GM12878 (cell line): ENCODE data around the gene PPP1R27. TPM values are rescaled to one million over a fixed set of nuclear protein-coding genes. Genes with fewer than 3 reads are reported as not detected.

ENCODE experiments used
- ATAC-seq: fragments of 200-7000 bp; cut with Tn5 transposase; 3 replicates; pipeline ENCODE4 v1.9.1; 2020; ENCODE audit warnings: mild to moderate bottlenecking, moderate library complexity
- BruUV-seq: library from RNA; stranded (reverse); fragments of 400-500 nt; replicated peaks from 2 replicates; lab custom pipeline; 2021; lab: Mats Ljungman, UMichigan
- CTCF ChIA-PET: fragments of 300-600 bp; sonication (Branson Sonifier 250); formaldehyde crosslinking; extraction: SDS; loops from one replicate; lab custom pipeline; 2021; ENCODE audit warnings: inconsistent platforms; lab: Yijun Ruan, JAX
- POLR2A ChIA-PET: fragments of 350-600 bp; formaldehyde crosslinking; extraction: SDS; loops from one replicate; lab custom pipeline; 2021; ENCODE audit warnings: inconsistent platforms; lab: Charles Lee
- RAD21 ChIA-PET: fragments of 300-600 bp; sonication (Branson Sonifier 250); formaldehyde crosslinking; loops from one replicate; lab custom pipeline; 2023; ENCODE audit warnings: antibody characterized with exemption; ENCODE audit not compliant: unreplicated experiment; lab: Charles Lee
- SMC1A ChIA-PET: fragments of 300-600 bp; sonication (Branson Sonifier 250); formaldehyde crosslinking; loops from one replicate; lab custom pipeline; 2023; ENCODE audit not compliant: unreplicated experiment, uncharacterized antibody; lab: Charles Lee
- DNase-seq: peaks from one replicate; pipeline ENCODE4 v3.0.0-alpha.2; 2011; ENCODE audit warnings: low read depth, low spot score
- FAIRE-seq: peaks from 3 replicates; lab custom pipeline; 2011; peaks lifted over from hg19 to GRCh38; lab: Jason Lieb, UNC
- H2AFZ ChIP-seq: 2 replicates; pipeline ENCODE4 v1.6.0; 2011; ENCODE audit warnings: low read depth, low read length, control low read depth; ENCODE audit not compliant: control insufficient read depth
- H3K27ac ChIP-seq: 2 replicates; pipeline ENCODE4 v1.5.1; 2011; ENCODE audit warnings: control low read depth; ENCODE audit not compliant: control insufficient read depth, insufficient read depth
- H3K27me3 ChIP-seq, 2 experiments: replicated peaks in 1 of 2; 2 replicates each; pipeline versions ENCODE4 v1.6.0 to v1.6.1; 2011; ENCODE audit warnings: low read length in 1 of 2; ENCODE audit not compliant: control insufficient read depth in 2 of 2, insufficient read depth in 2 of 2
- H3K36me3 ChIP-seq, 2 experiments: 2 replicates each; pipeline ENCODE4 v1.5.1; 2011; ENCODE audit warnings: low read length in 1 of 2; ENCODE audit not compliant: control insufficient read depth in 2 of 2, insufficient read depth in 2 of 2
- H3K4me1 ChIP-seq: 2 replicates; pipeline ENCODE4 v1.6.1; 2011; ENCODE audit warnings: mild to moderate bottlenecking, low read length, moderate library complexity, mixed read lengths; ENCODE audit not compliant: control insufficient read depth, insufficient read depth
- H3K4me2 ChIP-seq: 2 replicates; pipeline ENCODE4 v1.6.0; 2011; ENCODE audit warnings: control low read depth; ENCODE audit not compliant: control insufficient read depth, insufficient read depth
- H3K4me3 ChIP-seq: fragments of 200-600 bp; sonication (generic); 2 replicates; pipeline ENCODE4 v1.5.1; 2016
- H3K79me2 ChIP-seq: 2 replicates; pipeline ENCODE4 v1.6.0; 2011; ENCODE audit warnings: low read length; ENCODE audit not compliant: control insufficient read depth, insufficient read depth
- H3K9ac ChIP-seq: 2 replicates; pipeline ENCODE4 v1.8.0; 2011; ENCODE audit warnings: low read length, control low read depth, mixed read lengths; ENCODE audit not compliant: control insufficient read depth, insufficient read depth
- H3K9me3 ChIP-seq: replicated peaks from 3 replicates; pipeline ENCODE4 v1.5.1; 2011; ENCODE audit warnings: mild to moderate bottlenecking, low read length; ENCODE audit not compliant: control insufficient read depth, insufficient read depth
- H4K20me1 ChIP-seq: 2 replicates; pipeline ENCODE4 v1.6.0; 2011; ENCODE audit not compliant: control insufficient read depth, insufficient read depth
- BHLHE40 ChIP-seq, 2 experiments: fragments of 450-650 bp in 1 of 2; IDR thresholded peaks; 2 replicates each; pipeline ENCODE4 v1.6.1; 2011 to 2017; ENCODE audit warnings: low read depth in 2 of 2, borderline replicate concordance in 1 of 2, improper control_type of control experiment in 1 of 2, low read length in 1 of 2, mild to moderate bottlenecking in 1 of 2
- CTCF ChIP-seq, 3 experiments: IDR thresholded peaks in 2 of 3; conservative IDR thresholded peaks in 1 of 3; 2 replicates each; pipeline ENCODE4 v1.5.1; 2011; ENCODE audit warnings: low read depth in 3 of 3, low read length in 3 of 3, mild to moderate bottlenecking in 3 of 3, control low read depth in 2 of 3, moderate library complexity in 2 of 3, inconsistent platforms in 1 of 3, mixed read lengths in 1 of 3; ENCODE audit not compliant: control insufficient read depth in 2 of 3, insufficient read depth in 1 of 3; ENCODE audit errors: extremely low read depth in 1 of 3
- PML ChIP-seq: IDR thresholded peaks from 2 replicates; pipeline ENCODE4 v1.6.1; 2012; ENCODE audit warnings: low read length, inconsistent platforms
- RAD21 ChIP-seq: IDR thresholded peaks from 2 replicates; pipeline ENCODE4 v1.6.1; 2011; ENCODE audit warnings: mild to moderate bottlenecking, low read depth, low read length, moderate library complexity; ENCODE audit not compliant: insufficient read depth
- SPI1 ChIP-seq: IDR thresholded peaks from 2 replicates; pipeline ENCODE4 v1.6.1; 2011; ENCODE audit warnings: low read depth, mild to moderate bottlenecking, low read length, moderate library complexity, borderline replicate concordance; ENCODE audit not compliant: insufficient read depth
- SREBF1 ChIP-seq: IDR thresholded peaks from 2 replicates; pipeline ENCODE4 v1.6.1; 2012; ENCODE audit warnings: mild to moderate bottlenecking, low read length
- WGBS: methylation state at CpG from one replicate; pipeline ENCODE4 v1.1.6; 2016; ENCODE audit warnings: low lambda C conversion rate; ENCODE audit not compliant: insufficient replicate concordance, insufficient coverage; ENCODE audit errors: missing lambda C conversion rate; 5-methylcytosine and 5-hydroxymethylcytosine counted together
- in situ Hi-C: fragments of 300-500 bp; cut with MboI; formaldehyde crosslinking; loops from 9 replicates; pipeline ENCODE4 v1.14.3; 2018; ENCODE audit warnings: mixed read lengths
- intact Hi-C: fragments of 100-400 bp; cut with micrococcal nuclease; formaldehyde crosslinking; loops from one replicate; pipeline ENCODE4 v1.14.2; 2022; ENCODE audit not compliant: unreplicated experiment
- polyA plus RNA-seq, 11 experiments: library from polyadenylated mRNA; depleted of rRNA in 4 of 11; unstranded in 6 of 11; stranded (reverse) in 5 of 11; fragments of >200 nt; fragmentation: Nextera tagmentation in 4 of 11; fragmentation: Illumina TruSeq in 1 of 11; extraction: Ambion mirVana in 4 of 11; extraction: Trizol in 1 of 11; gene quantifications; 1 replicate in 1 of 11; 2 replicates in 10 of 11; pipeline versions ENCODE4 v1.2.1 to v1.2.3, GENCODE V29; 2011 to 2016; ENCODE audit warnings: inconsistent platforms in 2 of 11, missing spikeins in 2 of 11, low read depth in 1 of 11
- total RNA-seq, 4 experiments: library from RNA; depleted of rRNA in 3 of 4; stranded (reverse); fragments of >200 nt in 3 of 4; fragmentation: Illumina TruSeq in 1 of 4; extraction: Trizol in 1 of 4; gene quantifications; 2 replicates each; pipeline versions ENCODE4 v1.2.1 to v1.2.3, GENCODE V29; 2013 to 2021
- TF ChIP-seq, protein P1 (sequence below): fragments of 450-650 bp; formaldehyde crosslinking; IDR thresholded peaks from 2 replicates; pipeline ENCODE4 v1.5.0; 2022; ENCODE audit warnings: mild to moderate bottlenecking, missing genetic modification characterization

PPP1R27 gene
- total and polyA plus RNA-seq, 10 of the 15 experiments (the other 5 are each of a cell fraction or from before 2014, with no cell fraction given) = 0.17 to 1.6 (median 0.49) TPM; not detected in 3

GRCh38 chr17:81809556-81809998, 25.3 kb downstream of the PPP1R27 start:
- 4% methylated on average over 7 of the region's 7 CpGs for WGBS
- intact Hi-C loops (no loop called here), in situ Hi-C loops (no loop called here)
- BruUV-seq = no TSS peak
- ATAC-seq (no peak), FAIRE-seq (no peak), DNase-seq (no peak)
- H3K9ac ChIP-seq = no peak overlapping the region
- no peak overlapping the region for H3K27ac ChIP-seq
- POLR2A ChIA-PET = no interaction called here
- CTCF ChIA-PET = no interaction called here
- no peaks in the 10 kb centered on the region for H3K27me3 ChIP-seq
- RAD21 ChIA-PET = no interaction called here
- H2AFZ ChIP-seq = no peak overlapping the region
- H3K36me3 ChIP-seq = no peaks in the 10 kb centered on the region
- no peaks in the 10 kb centered on the region for H4K20me1 ChIP-seq
- SMC1A ChIA-PET = no interaction called here
- no peaks in the 10 kb centered on the region for H3K79me2 ChIP-seq
- no peak overlapping the region for H3K4me3 ChIP-seq
- no peak for TF ChIP-seq PML
- no peak for TF ChIP-seq BHLHE40 (IDR thresholded peaks at IDR 0.05; ENCODE audit: borderline replicate concordance in 1 of 2, low read depth in 2 of 2, low read length in 1 of 2)
- TF ChIP-seq SREBF1 = no peak
- H3K4me2 ChIP-seq = no peak overlapping the region
- no peaks in the 10 kb centered on the region for H3K4me1 ChIP-seq
- H3K9me3 ChIP-seq = no peaks in the 10 kb centered on the region

DNA sequence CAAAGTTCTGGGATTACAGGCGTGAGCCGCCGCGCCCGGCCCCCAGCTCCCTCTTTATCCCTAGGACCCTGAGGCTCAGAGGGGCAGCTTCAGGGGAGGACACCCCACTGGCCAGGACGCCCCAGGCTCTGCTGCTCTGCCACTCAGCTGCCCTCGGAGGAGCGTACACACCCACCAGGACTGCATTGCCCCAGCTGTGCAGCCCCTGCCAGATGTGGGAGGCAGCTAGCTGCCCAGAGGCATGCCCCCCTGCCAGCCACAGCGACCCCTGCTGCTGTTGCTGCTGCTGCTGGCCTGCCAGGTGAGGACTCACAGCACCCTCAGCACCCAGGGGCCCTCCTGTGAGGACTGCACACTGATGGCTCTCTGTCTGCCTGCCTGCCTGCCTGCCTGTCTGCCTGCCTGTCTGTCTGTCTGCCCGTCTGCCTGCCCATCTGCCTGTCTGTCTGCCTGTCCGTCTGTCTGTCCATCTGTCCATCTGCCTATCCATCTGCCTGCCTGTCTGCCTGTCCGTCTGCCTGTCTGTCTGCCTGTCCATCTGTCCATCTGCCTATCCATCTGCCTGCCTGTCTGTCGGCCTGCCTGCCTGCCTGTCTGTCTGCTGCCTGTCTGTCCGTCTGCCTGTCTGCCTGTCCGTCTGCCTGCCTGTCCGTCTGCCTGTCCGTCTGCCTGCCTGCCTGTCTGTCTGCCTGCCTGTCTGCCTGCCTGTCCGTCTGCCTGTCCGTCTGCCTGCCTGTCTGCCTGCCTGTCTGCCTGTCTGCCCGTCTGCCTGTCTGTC, 25.9 kb downstream of the PPP1R27 start:
- Histone ChIP-seq H3K27ac (no peak overlapping the region), H3K4me1 (no peaks in the 10 kb centered on the region), H4K20me1 (no peaks in the 10 kb centered on the region), H3K9ac (no peak overlapping the region), H3K36me3 (no peaks in the 10 kb centered on the region), H3K79me2 (no peaks in the 10 kb centered on the region), H2AFZ (no peak overlapping the region), H3K4me2 (no peak overlapping the region), H3K4me3 (no peak overlapping the region), H3K9me3 (no peaks in the 10 kb centered on the region), H3K27me3 (no peaks in the 10 kb centered on the region)
- ChIA-PET POLR2A (no interaction called here), SMC1A (no interaction called here), RAD21 (interaction anchor here (1.1 kb wide), 1 partner anchor 75 kb away, joined by 3 read pairs; no protein-coding TSS in a partner anchor), CTCF (no interaction called here)
- no peak for FAIRE-seq
- intact Hi-C loops = no loop called here
- 37% methylated on average over 20 of the region's 20 CpGs for WGBS
- in situ Hi-C loops = no loop called here
- no peak for DNase-seq
- BruUV-seq = no TSS peak
- ATAC-seq = peak; percentile 72
- TF ChIP-seq, protein P1, sequence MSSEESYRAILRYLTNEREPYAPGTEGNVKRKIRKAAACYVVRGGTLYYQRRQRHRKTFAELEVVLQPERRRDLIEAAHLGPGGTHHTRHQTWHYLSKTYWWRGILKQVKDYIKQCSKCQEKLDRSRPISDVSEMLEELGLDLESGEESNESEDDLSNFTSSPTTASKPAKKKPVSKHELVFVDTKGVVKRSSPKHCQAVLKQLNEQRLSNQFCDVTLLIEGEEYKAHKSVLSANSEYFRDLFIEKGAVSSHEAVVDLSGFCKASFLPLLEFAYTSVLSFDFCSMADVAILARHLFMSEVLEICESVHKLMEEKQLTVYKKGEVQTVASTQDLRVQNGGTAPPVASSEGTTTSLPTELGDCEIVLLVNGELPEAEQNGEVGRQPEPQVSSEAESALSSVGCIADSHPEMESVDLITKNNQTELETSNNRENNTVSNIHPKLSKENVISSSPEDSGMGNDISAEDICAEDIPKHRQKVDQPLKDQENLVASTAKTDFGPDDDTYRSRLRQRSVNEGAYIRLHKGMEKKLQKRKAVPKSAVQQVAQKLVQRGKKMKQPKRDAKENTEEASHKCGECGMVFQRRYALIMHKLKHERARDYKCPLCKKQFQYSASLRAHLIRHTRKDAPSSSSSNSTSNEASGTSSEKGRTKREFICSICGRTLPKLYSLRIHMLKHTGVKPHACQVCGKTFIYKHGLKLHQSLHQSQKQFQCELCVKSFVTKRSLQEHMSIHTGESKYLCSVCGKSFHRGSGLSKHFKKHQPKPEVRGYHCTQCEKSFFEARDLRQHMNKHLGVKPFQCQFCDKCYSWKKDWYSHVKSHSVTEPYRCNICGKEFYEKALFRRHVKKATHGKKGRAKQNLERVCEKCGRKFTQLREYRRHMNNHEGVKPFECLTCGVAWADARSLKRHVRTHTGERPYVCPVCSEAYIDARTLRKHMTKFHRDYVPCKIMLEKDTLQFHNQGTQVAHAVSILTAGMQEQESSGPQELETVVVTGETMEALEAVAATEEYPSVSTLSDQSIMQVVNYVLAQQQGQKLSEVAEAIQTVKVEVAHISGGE = no peak
- TF ChIP-seq RAD21 (peak; percentile 15; the same call in 1 of the 2 replicates), SPI1 (no peak), CTCF (IDR thresholded peaks at IDR 0.05 in 2 of 3, conservative IDR thresholded peaks at IDR 0.05 in 1 of 3; ENCODE audit: control insufficient read depth in 2 of 3, extremely low read depth in 1 of 3, insufficient read depth in 1 of 3, low read depth in 3 of 3, low read length in 3 of 3) (peak in 2 of 3 experiments; percentile 15 to 28; a peak in 3 of 6 replicates)
